CD4-positive, CD25-positive, alpha-beta regulatory T cell (primary cell): ENCODE data around the gene TSPAN18. TPM values are rescaled to one million over a fixed set of nuclear protein-coding genes. Genes with fewer than 3 reads are reported as not detected.

Experiments
- ATAC-seq, 2 donors: fragments of 150-1000 bp; cut with Tn5 transposase; one replicate each; pipeline ENCODE4 v1.10.0; 2021; ENCODE audit warnings: low read depth in 2 of 2, moderate number of reproducible peaks in 2 of 2, moderate library complexity in 1 of 2
- DNase-seq, 3 donors: peaks; one replicate each; pipeline versions ENCODE4 v3.0.0 to v3.0.0-alpha.2; 2012 to 2022; ENCODE audit warnings: mixed read lengths in 1 of 3
- H3K27ac ChIP-seq: one replicate; pipeline ENCODE4 v1.7.0; 2013; ENCODE audit warnings: mild to moderate bottlenecking, low read length; ENCODE audit not compliant: insufficient read depth, poor library complexity, severe bottlenecking
- H3K27me3 ChIP-seq: one replicate; pipeline ENCODE4 v1.7.0; 2013; ENCODE audit warnings: low read length; ENCODE audit not compliant: control insufficient read depth, insufficient read depth
- H3K36me3 ChIP-seq: one replicate; pipeline ENCODE4 v1.7.0; 2013; ENCODE audit warnings: mild to moderate bottlenecking, low read length, moderate library complexity; ENCODE audit not compliant: control insufficient read depth, insufficient read depth
- H3K4me1 ChIP-seq: 2 replicates; pipeline ENCODE4 v1.7.0; 2013; ENCODE audit warnings: mild to moderate bottlenecking, low read length; ENCODE audit not compliant: insufficient read depth, control insufficient read depth, poor library complexity, severe bottlenecking
- H3K4me3 ChIP-seq: one replicate; pipeline ENCODE4 v1.7.0; 2013; ENCODE audit warnings: low read depth, mild to moderate bottlenecking, low read length, moderate library complexity
- H3K9me3 ChIP-seq, 2 experiments: 1 replicate in 1 of 2; 2 replicates in 1 of 2; pipeline ENCODE4 v1.7.0; 2013; ENCODE audit warnings: low read length in 2 of 2, mild to moderate bottlenecking in 1 of 2, moderate library complexity in 1 of 2; ENCODE audit not compliant: control insufficient read depth in 2 of 2
- H3K27ac Mint-ChIP-seq, 3 donors: one replicate each; pipeline ENCODE4 v1.8.0; 2020 to 2022; ENCODE audit warnings: mild to moderate bottlenecking in 3 of 3, mixed read lengths in 3 of 3, moderate library complexity in 2 of 3
- H3K27me3 Mint-ChIP-seq: one replicate; pipeline ENCODE4 v1.8.0; 2022; ENCODE audit warnings: mild to moderate bottlenecking, mixed read lengths
- H3K36me3 Mint-ChIP-seq: one replicate; pipeline ENCODE4 v1.8.0; 2020; ENCODE audit warnings: mixed read lengths
- H3K4me1 Mint-ChIP-seq, 4 donors: one replicate each; pipeline ENCODE4 v1.8.0; 2020 to 2022; ENCODE audit warnings: mixed read lengths in 4 of 4, mild to moderate bottlenecking in 1 of 4
- H3K4me3 Mint-ChIP-seq, 4 donors: one replicate each; pipeline ENCODE4 v1.8.0; 2020 to 2022; ENCODE audit warnings: mild to moderate bottlenecking in 4 of 4, mixed read lengths in 4 of 4, moderate library complexity in 3 of 4
- H3K9me3 Mint-ChIP-seq, 7 donors: one replicate each; pipeline ENCODE4 v1.8.0; 2020 to 2022; ENCODE audit warnings: mixed read lengths in 7 of 7, mild to moderate bottlenecking in 3 of 7, moderate library complexity in 2 of 7
- polyA plus RNA-seq, 4 donors: library from polyadenylated mRNA; unstranded; fragments of 300-500 nt; fragmentation: Illumina TruSeq; gene quantifications; one replicate each; pipeline ENCODE4 v1.2.3, GENCODE V29; 2021
- total RNA-seq: library from RNA; stranded (reverse); gene quantifications from one replicate; pipeline ENCODE4 v1.2.3, GENCODE V29; 2022

TSPAN18 gene
- total and polyA plus RNA-seq, 5 donors from 2014 or later: 3.2 to 36.9 (median 4.9) TPM

DNA sequence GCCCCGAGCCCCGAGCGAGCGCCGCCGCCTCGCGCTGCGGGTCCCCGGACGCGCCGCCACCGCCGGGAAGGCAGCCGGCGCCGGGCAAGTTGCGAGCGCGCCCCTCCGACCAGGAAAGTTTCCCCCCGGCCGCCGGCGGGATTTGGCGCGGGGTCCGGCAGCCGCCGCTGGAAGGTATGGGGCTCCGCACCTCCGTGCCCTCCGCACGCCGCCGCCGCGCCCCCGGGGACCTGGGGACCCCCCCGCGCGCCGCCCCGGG lies 281 bp downstream of the TSPAN18 start:
- no peaks in the 10 kb centered on the region for H3K36me3 ChIP-seq
- ATAC-seq (no peak), DNase-seq (no peak)
- no peak overlapping the region for H3K4me3 Mint-ChIP-seq
- no peaks in the 10 kb centered on the region for H3K36me3 Mint-ChIP-seq
- H3K4me3 ChIP-seq: no peak overlapping the region
- peaks cover 11 to 51% (median 24%) of the 10 kb centered on the region in 4 donors for H3K4me1 Mint-ChIP-seq
- no peaks in the 10 kb centered on the region for H3K27me3 ChIP-seq
- peaks cover 0 to 1% (median 0%) of the 10 kb centered on the region in 7 donors for H3K9me3 Mint-ChIP-seq
- no peaks in the 10 kb centered on the region for H3K9me3 ChIP-seq
- H3K27ac ChIP-seq: no peak overlapping the region
- no peak overlapping the region for H3K27ac Mint-ChIP-seq
- peaks cover 32% of the 10 kb centered on the region for H3K4me1 ChIP-seq
- H3K27me3 Mint-ChIP-seq: peaks cover 22% of the 10 kb centered on the region

DNA sequence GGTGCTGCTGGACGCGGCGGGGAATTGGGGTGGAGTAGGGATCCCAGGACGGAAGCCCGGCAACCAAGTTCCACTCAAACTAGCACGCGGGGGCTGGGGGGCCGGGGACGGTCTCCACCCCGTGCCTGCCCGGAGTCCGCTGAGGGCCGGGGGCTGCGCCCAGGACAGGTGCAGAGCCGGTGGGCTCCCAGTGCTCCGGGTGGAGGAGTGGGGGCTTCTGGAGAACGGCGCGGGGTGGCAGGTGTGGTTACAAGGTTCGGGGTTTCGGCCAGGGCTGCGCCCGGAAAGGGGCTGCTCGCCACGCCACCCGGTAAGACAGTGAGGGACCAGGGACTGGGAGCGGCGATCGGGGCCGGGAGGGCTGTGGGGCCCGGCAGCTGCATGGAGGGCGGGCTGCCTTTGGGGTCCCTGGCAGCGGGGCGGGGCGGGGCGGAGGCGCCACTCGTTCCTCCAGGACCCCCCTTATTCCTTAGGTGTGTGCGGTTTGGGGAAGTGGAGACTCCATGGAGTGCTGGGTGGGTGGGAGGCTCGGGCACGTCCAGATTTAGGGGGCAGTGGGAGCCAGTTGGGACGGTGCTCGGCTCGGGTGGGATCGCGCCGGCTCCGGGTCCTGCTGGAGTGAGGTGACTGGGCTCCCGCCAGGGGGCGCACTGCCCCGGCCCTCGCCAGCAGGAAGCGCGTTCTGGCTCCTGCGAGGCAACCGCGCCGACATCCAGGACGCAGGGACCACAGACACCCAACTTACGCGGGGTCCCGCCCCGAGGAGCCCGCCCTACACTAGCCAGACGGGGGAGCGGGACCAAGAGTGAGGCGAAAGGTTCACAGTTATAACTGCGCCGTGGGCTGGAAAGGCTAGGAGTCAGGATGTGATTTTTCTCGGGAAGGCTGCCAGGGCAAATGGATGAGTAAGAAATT lies 868 bp downstream of the TSPAN18 start:
- Mint-ChIP-seq H3K4me3 (peak overlapping the region; percentile 85 to 95 (median 88)), H3K27ac (peak overlapping the region in 2 of 3 donors; percentile 51 to 56), H3K4me1 (peaks cover 11 to 56% (median 26%) of the 10 kb centered on the region in 4 donors), H3K36me3 (peaks cover 5% of the 10 kb centered on the region), H3K27me3 (peaks cover 22% of the 10 kb centered on the region), H3K9me3 (peaks cover 0 to 1% (median 0%) of the 10 kb centered on the region in 7 donors)
- peaks cover 32% of the 10 kb centered on the region for H3K4me1 ChIP-seq
- peak overlapping the region; percentile 77 for H3K4me3 ChIP-seq
- H3K9me3 ChIP-seq: no peaks in the 10 kb centered on the region
- H3K27ac ChIP-seq: peak overlapping the region; percentile 41
- ATAC-seq (peak; percentile 66 to 68), DNase-seq (peak; percentile 63 to 78 (median 74))
- no peaks in the 10 kb centered on the region for H3K36me3 ChIP-seq
- H3K27me3 ChIP-seq: no peaks in the 10 kb centered on the region

DNA sequence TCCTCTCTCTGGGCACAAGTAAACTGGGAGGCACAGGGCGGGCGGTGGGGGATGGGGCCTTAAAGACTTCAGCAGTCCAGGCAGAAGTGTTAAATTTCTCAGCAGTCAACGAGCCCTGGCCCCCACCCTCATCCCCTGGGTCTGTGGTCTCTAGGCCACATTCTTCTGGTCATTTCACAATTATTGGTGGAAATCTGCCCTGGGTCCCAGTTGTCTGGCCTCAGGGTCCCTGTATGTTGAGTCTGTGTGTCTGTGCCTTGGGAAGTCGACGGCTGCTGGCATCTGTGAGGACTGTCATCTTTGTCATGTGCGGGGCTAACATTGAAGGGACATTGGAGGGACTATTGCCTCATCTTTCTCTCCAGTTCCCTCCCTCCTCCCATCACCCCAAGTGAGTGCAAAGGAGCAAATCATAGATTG lies 1.7 kb downstream of the TSPAN18 start:
- peaks cover 32% of the 10 kb centered on the region for H3K4me1 ChIP-seq

DNA sequence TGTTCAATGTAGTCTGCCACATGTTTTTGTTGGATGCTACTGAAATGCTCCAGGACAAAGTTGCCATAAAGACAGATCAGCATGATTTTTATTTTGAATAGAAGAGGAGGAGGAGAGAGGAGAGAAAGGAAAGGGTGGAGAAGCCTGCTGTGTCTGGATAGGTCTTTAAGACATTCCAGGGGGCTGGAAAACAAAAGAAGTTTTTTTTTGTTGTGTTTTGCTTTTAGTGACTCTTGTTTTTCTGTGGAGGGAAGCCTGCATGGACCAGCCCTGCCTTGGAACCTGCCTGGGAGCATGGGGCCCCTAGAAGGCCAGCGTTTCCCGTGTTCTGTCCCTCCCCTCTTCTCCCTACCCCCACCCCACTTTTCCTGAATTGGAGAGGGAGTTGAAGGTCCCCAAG lies 2.3 kb downstream of the TSPAN18 start:
- ATAC-seq (no peak), DNase-seq (no peak)
- H3K9me3 Mint-ChIP-seq: peaks cover 0 to 2% (median 0%) of the 10 kb centered on the region in 7 donors
- Histone ChIP-seq H3K4me1 (peaks cover 32% of the 10 kb centered on the region), H3K9me3 (no peaks in the 10 kb centered on the region), H3K27ac (no peak overlapping the region), H3K27me3 (no peaks in the 10 kb centered on the region), H3K4me3 (no peak overlapping the region), H3K36me3 (no peaks in the 10 kb centered on the region)
- H3K27me3 Mint-ChIP-seq: peaks cover 21% of the 10 kb centered on the region
- peaks cover 10% of the 10 kb centered on the region for H3K36me3 Mint-ChIP-seq
- H3K27ac Mint-ChIP-seq: peak overlapping the region in 2 of 3 donors; percentile 56 to 57
- H3K4me1 Mint-ChIP-seq: peaks cover 11 to 67% (median 30%) of the 10 kb centered on the region in 4 donors
- H3K4me3 Mint-ChIP-seq: peak overlapping the region; percentile 85 to 95 (median 88)

More for the DNA sequence above, 1.7 kb downstream of the TSPAN18 start:
- H3K36me3 Mint-ChIP-seq: peaks cover 10% of the 10 kb centered on the region
- Histone ChIP-seq H3K36me3 (no peaks in the 10 kb centered on the region), H3K27ac (no peak overlapping the region), H3K9me3 (no peaks in the 10 kb centered on the region), H3K27me3 (no peaks in the 10 kb centered on the region), H3K4me3 (peak overlapping the region; percentile 77)
- peak overlapping the region; percentile 85 to 95 (median 88) for H3K4me3 Mint-ChIP-seq
- H3K9me3 Mint-ChIP-seq: peaks cover 0 to 2% (median 0%) of the 10 kb centered on the region in 7 donors
- ATAC-seq (no peak), DNase-seq (no peak)
- H3K27me3 Mint-ChIP-seq: peaks cover 22% of the 10 kb centered on the region
- peak overlapping the region; percentile 45 to 72 (median 56) for H3K27ac Mint-ChIP-seq
- peaks cover 11 to 64% (median 30%) of the 10 kb centered on the region in 4 donors for H3K4me1 Mint-ChIP-seq

DNA sequence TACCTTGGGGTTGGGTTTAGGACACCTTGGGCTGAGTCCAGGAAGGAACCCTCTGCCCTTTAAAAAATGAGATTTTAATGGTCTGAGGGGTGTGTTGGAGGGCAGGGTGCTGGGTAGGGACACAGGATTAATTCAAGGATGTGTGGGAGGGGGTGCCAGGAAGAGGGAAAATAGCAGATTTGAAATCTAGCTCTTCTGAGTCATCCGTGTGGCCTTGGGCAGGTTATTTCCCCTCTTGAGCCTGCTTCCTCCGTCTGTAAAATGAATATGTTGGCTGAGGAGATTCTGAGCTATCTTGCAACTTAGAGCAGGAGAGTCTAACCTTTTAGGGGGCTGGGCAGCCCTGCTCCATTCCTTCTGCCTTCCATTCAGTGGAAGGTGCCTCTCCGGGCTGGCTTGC lies 3.0 kb downstream of the TSPAN18 start:
- Histone ChIP-seq H3K27ac (no peak overlapping the region), H3K4me1 (peaks cover 32% of the 10 kb centered on the region), H3K4me3 (no peak overlapping the region), H3K36me3 (no peaks in the 10 kb centered on the region), H3K9me3 (no peaks in the 10 kb centered on the region), H3K27me3 (no peaks in the 10 kb centered on the region)
- peak overlapping the region in 3 of 4 donors; percentile 41 to 87 (median 85) for H3K4me3 Mint-ChIP-seq
- H3K4me1 Mint-ChIP-seq: peaks cover 11 to 72% (median 30%) of the 10 kb centered on the region in 4 donors
- peak overlapping the region in 2 of 3 donors; percentile 36 to 74 for H3K27ac Mint-ChIP-seq
- peaks cover 10% of the 10 kb centered on the region for H3K36me3 Mint-ChIP-seq
- peaks cover 18% of the 10 kb centered on the region for H3K27me3 Mint-ChIP-seq
- ATAC-seq (no peak), DNase-seq (no peak)
- peaks cover 0 to 2% (median 0%) of the 10 kb centered on the region in 7 donors for H3K9me3 Mint-ChIP-seq

DNA sequence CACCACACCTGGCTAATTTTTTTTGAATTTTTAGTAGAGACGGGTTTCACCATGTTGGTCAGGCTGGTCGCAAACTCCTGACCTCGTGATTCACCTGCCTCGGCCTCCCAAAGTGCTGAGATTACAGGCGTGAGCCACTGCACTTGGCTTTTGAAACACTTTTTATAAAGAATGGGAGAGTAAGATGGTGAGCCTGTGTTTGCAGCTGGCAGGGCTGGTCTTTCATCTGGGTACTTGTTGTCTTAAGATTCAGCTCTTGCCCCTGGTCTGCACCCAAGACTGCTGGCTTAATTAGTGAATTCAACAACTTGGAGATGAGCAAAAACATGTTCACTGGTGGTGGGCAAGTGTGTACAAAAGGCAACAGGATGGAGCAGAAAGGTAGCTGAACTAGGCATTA lies 4.0 kb downstream of the TSPAN18 start:
- Histone ChIP-seq H3K36me3 (no peaks in the 10 kb centered on the region), H3K9me3 (no peaks in the 10 kb centered on the region), H3K4me3 (no peak overlapping the region), H3K4me1 (peaks cover 27% of the 10 kb centered on the region), H3K27me3 (no peaks in the 10 kb centered on the region), H3K27ac (no peak overlapping the region)
- peak overlapping the region in 1 of 4 donors; percentile 53 for H3K4me3 Mint-ChIP-seq
- H3K27me3 Mint-ChIP-seq: peaks cover 14% of the 10 kb centered on the region
- H3K9me3 Mint-ChIP-seq: peaks cover 0 to 2% (median 0%) of the 10 kb centered on the region in 7 donors
- peak overlapping the region in 1 of 3 donors; percentile 80 for H3K27ac Mint-ChIP-seq
- ATAC-seq: no peak
- H3K36me3 Mint-ChIP-seq: peaks cover 10% of the 10 kb centered on the region
- no peak for DNase-seq
- peaks cover 11 to 64% (median 29%) of the 10 kb centered on the region in 4 donors for H3K4me1 Mint-ChIP-seq

DNA sequence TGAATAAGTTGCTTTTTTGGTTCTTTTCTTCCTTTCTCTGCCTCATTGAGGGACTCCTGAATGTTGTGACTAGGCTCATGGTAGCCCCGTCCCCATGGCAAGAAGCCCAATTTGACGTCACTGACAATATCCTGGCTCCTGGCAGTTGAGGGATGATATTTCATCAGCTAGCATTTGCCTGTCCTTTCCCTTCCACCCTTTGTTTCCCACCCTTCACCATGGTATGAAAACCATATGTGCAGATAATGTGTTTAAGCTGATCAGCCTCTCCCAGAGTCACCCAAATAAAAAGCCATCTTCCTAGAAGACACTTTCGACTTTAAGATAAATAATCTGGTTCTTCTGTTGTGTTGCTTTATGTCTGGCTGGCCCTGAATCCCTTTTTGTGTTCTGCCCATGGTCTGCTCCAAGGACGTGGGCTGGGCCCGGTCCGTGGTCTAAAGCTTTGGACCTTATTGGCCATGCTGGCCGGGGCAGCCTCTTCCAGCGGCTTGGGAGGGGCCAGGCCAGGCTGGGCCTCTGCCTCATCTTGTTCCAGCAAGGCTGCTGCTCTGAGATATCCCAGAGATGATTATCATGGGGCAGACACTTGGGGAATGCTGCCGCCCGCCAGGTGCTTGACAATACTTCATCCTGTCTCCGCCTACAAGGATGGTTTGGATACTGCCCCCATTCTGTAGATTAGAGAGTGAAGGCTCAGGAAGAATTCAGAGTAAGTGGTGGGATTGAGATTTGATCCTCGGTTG lies 5.1 kb downstream of the TSPAN18 start:
- Histone ChIP-seq H3K9me3 (no peaks in the 10 kb centered on the region), H3K4me3 (no peak overlapping the region), H3K4me1 (peaks cover 19% of the 10 kb centered on the region), H3K36me3 (no peaks in the 10 kb centered on the region), H3K27ac (no peak overlapping the region), H3K27me3 (no peaks in the 10 kb centered on the region)
- H3K36me3 Mint-ChIP-seq: peaks cover 13% of the 10 kb centered on the region
- no peak overlapping the region for H3K27ac Mint-ChIP-seq
- ATAC-seq (no peak), DNase-seq (no peak)
- peaks cover 9% of the 10 kb centered on the region for H3K27me3 Mint-ChIP-seq
- H3K9me3 Mint-ChIP-seq: peaks cover 0 to 2% (median 0%) of the 10 kb centered on the region in 7 donors
- H3K4me3 Mint-ChIP-seq: peak overlapping the region in 1 of 4 donors; percentile 53
- peaks cover 11 to 61% (median 25%) of the 10 kb centered on the region in 4 donors for H3K4me1 Mint-ChIP-seq
